Spleen (tissue), 11 donors: ENCODE results near the gene SETBP1. TPM values are rescaled to one million over a fixed set of nuclear protein-coding genes. Genes with fewer than 3 reads are reported as not detected.
A peak's percentile ranks its signal among the peaks of the same experiment; 100 is the strongest.

Source experiments
- DNase-seq: peaks from one replicate; pipeline ENCODE4 v3.0.0-alpha.2; 2020
- H3K27ac ChIP-seq, 8 donors: fragments of 200-600 bp; sonication (generic) in 7 of 8; 1 replicate in 4 of 8; 2 replicates in 4 of 8; pipeline versions ENCODE4 v1.5.0 to v1.8.0; 2016 to 2021; ENCODE audit warnings: inconsistent platforms in 4 of 8, mild to moderate bottlenecking in 4 of 8, moderate library complexity in 1 of 8
- H3K27me3 ChIP-seq, 7 donors: fragments of 200-600 bp; sonication (generic) in 6 of 7; replicated peaks in 1 of 7; 1 replicate in 4 of 7; 2 replicates in 3 of 7; pipeline versions ENCODE4 v1.5.0 to v1.8.0; 2016 to 2021; ENCODE audit warnings: inconsistent platforms in 3 of 7, mild to moderate bottlenecking in 1 of 7
- H3K36me3 ChIP-seq, 6 donors: fragments of 200-600 bp; sonication (generic) in 5 of 6; 1 replicate in 4 of 6; 2 replicates in 2 of 6; pipeline versions ENCODE4 v1.5.0 to v1.8.0; 2016 to 2021; ENCODE audit warnings: inconsistent platforms in 2 of 6
- H3K4me1 ChIP-seq, 6 donors: fragments of 200-600 bp; sonication (generic) in 5 of 6; 1 replicate in 3 of 6; 2 replicates in 3 of 6; pipeline versions ENCODE4 v1.5.0 to v1.8.0; 2016 to 2021; ENCODE audit warnings: inconsistent platforms in 3 of 6
- H3K4me3 ChIP-seq, 8 donors: fragments of 200-600 bp; sonication (generic) in 7 of 8; 1 replicate in 4 of 8; 2 replicates in 4 of 8; pipeline versions ENCODE4 v1.5.0 to v1.8.0; 2016 to 2021; ENCODE audit warnings: inconsistent platforms in 4 of 8, mild to moderate bottlenecking in 4 of 8, moderate library complexity in 2 of 8
- H3K9me3 ChIP-seq, 8 donors: fragments of 200-600 bp; sonication (generic) in 7 of 8; 1 replicate in 4 of 8; 2 replicates in 4 of 8; pipeline versions ENCODE4 v1.5.0 to v1.8.0; 2016 to 2021; ENCODE audit warnings: inconsistent platforms in 4 of 8
- POLR2A ChIP-seq, 3 donors: fragments of 450-650 bp; IDR thresholded peaks; one replicate each; pipeline ENCODE4 v1.5.1; 2017; ENCODE audit warnings: antibody characterized with exemption in 3 of 3, mild to moderate bottlenecking in 1 of 3
- POLR2AphosphoS5 ChIP-seq, 3 donors: sonication (generic); formaldehyde crosslinking; IDR thresholded peaks; one replicate each; pipeline ENCODE4 v1.5.1; 2017; ENCODE audit warnings: antibody characterized with exemption in 3 of 3
- WGBS, 5 donors: extraction: QIAGEN DNeasy Blood & Tissue Kit in 3 of 5; methylation state at CpG; one replicate each; pipeline versions ENCODE4 v1.1.5 to v1.1.7; 2013 to 2018; 5-methylcytosine and 5-hydroxymethylcytosine counted together
- intact Hi-C: fragments of 100-400 bp; cut with DNase I; formaldehyde crosslinking; loops from one replicate; pipeline ENCODE4 v1.15.0; 2023; ENCODE audit warnings: low total_unique reads
- polyA plus RNA-seq, 3 donors: library from polyadenylated mRNA; stranded (reverse); fragments of 200-250 nt; gene quantifications; one replicate each; pipeline ENCODE4 v1.2.1, GENCODE V29; 2013
- total RNA-seq, 7 donors: library from RNA; depleted of rRNA in 3 of 7; stranded (reverse); fragments of >200 nt in 3 of 7; fragmentation: NEBNext Ultra II Directional in 4 of 7; extraction: Animal tissue kit (Norgen Biotek cat#: 25700) in 4 of 7; gene quantifications; one replicate each; pipeline versions ENCODE4 v1.1.0 to v1.2.1, GENCODE V29; 2016 to 2021
- TF ChIP-seq, protein P1 (sequence below), 11 experiments: fragments of 200-600 bp in 7 of 11; fragments of 450-650 bp in 4 of 11; sonication (generic) in 4 of 11; IDR thresholded peaks in 8 of 11; conservative IDR thresholded peaks in 3 of 11; 1 replicate in 7 of 11; 2 replicates in 4 of 11; pipeline versions ENCODE4 v1.4.0 to v1.8.0; 2016 to 2021; ENCODE audit warnings: antibody characterized with exemption in 11 of 11, inconsistent platforms in 4 of 11, mild to moderate bottlenecking in 1 of 11
- donor health status: healthy with polysubstance abuse.
- donor health status: DM: no; HTN: no; CAD: no; lungs with moderate emphysema.
- donor health status: DM: no; HTN: no; CAD: no.
- donor health status: Bipolar disorder and iron deficiency.
- donor health status: healthy.
- donor health status: DM: no; HTN: no; CAD: no.
- donor health status: DM: yes; HTN: yes; CAD: no.

The SETBP1 gene
- total and polyA plus RNA-seq, 10 donors, result 2.0 to 50.7 (median 33.1) TPM

- no peak overlapping the region for H3K27ac ChIP-seq
- H3K9me3 ChIP-seq, result no peaks in the 10 kb centered on the region
- peaks cover 0 to 11% (median 0%) of the 10 kb centered on the region in 6 donors for H3K36me3 ChIP-seq
- 76 to 84% (median 81%) methylated on average over 5 of the region's 5 CpGs for WGBS, 5 donors
- peaks cover 0 to 28% (median 20%) of the 10 kb centered on the region in 6 donors for H3K4me1 ChIP-seq
- no peak overlapping the region for H3K4me3 ChIP-seq
- H3K27me3 ChIP-seq, result no peaks in the 10 kb centered on the region
- intact Hi-C loops, result no loop called here
- TF ChIP-seq, protein P1, sequence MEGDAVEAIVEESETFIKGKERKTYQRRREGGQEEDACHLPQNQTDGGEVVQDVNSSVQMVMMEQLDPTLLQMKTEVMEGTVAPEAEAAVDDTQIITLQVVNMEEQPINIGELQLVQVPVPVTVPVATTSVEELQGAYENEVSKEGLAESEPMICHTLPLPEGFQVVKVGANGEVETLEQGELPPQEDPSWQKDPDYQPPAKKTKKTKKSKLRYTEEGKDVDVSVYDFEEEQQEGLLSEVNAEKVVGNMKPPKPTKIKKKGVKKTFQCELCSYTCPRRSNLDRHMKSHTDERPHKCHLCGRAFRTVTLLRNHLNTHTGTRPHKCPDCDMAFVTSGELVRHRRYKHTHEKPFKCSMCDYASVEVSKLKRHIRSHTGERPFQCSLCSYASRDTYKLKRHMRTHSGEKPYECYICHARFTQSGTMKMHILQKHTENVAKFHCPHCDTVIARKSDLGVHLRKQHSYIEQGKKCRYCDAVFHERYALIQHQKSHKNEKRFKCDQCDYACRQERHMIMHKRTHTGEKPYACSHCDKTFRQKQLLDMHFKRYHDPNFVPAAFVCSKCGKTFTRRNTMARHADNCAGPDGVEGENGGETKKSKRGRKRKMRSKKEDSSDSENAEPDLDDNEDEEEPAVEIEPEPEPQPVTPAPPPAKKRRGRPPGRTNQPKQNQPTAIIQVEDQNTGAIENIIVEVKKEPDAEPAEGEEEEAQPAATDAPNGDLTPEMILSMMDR (IDR thresholded peaks at IDR 0.05 in 8 of 11, conservative IDR thresholded peaks at IDR 0.05 in 3 of 11), result no peak
- TF ChIP-seq POLR2AphosphoS5 (IDR thresholded peaks at IDR 0.05), result no peak
- TF ChIP-seq POLR2A (IDR thresholded peaks at IDR 0.05), result no peak
- DNase-seq, result no peak
Observed at GRCh38 chr18:44698518-44698917, 17.8 kb downstream of the SETBP1 start.

- H3K4me1 ChIP-seq, result peaks cover 0 to 39% (median 24%) of the 10 kb centered on the region in 6 donors
- intact Hi-C loops, result no loop called here
- no peak for DNase-seq
- no peaks in the 10 kb centered on the region for H3K27me3 ChIP-seq
- TF ChIP-seq POLR2A (IDR thresholded peaks at IDR 0.05) (no peak), POLR2AphosphoS5 (IDR thresholded peaks at IDR 0.05) (no peak)
- TF ChIP-seq, protein P1 (IDR thresholded peaks at IDR 0.05 in 8 of 11, conservative IDR thresholded peaks at IDR 0.05 in 3 of 11), result no peak
- H3K27ac ChIP-seq, result peak overlapping the region in 5 of 8 donors; percentile 6 to 51 (median 41)
- 57 to 75% (median 67%) methylated on average over 10 of the region's 10 CpGs for WGBS, 5 donors
- no peaks in the 10 kb centered on the region for H3K9me3 ChIP-seq
- peaks cover 0 to 11% (median 0%) of the 10 kb centered on the region in 6 donors for H3K36me3 ChIP-seq
- no peak overlapping the region for H3K4me3 ChIP-seq
Observed at GRCh38 chr18:44699572-44700261, 19.0 kb downstream of the SETBP1 start.

DNA sequence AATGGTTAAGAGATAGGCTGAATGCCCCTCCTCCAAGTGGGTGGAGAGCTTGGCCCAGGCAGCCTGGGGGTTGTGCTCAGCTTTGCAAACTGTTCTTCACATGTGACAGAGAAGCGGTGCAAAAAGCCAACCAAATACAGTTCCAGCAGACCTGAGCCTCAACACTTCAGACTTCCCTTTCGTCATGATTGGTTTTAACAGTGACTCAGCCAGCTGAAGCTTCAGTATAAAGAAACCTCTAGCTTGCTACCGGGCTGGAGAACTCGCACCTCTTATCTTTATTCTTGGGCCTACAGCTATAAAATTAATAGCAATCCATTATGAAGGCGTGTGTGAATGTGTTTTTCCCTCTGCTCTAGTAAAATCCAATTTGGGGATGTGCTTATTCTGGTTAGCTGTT lies 20.0 kb downstream of the SETBP1 start:
- WGBS, 5 donors, result 51 to 60% (median 55%) methylated on average over 5 of the region's 5 CpGs
- peak; percentile 79 for DNase-seq
- Histone ChIP-seq H3K27ac (peak overlapping the region in 6 of 8 donors; percentile 28 to 51 (median 36)), H3K4me3 (no peak overlapping the region), H3K4me1 (peaks cover 0 to 42% (median 24%) of the 10 kb centered on the region in 6 donors), H3K36me3 (peaks cover 0 to 11% (median 0%) of the 10 kb centered on the region in 6 donors), H3K9me3 (no peaks in the 10 kb centered on the region), H3K27me3 (no peaks in the 10 kb centered on the region)
- peak in 1 of 3 donors; percentile 47 for TF ChIP-seq POLR2AphosphoS5 (IDR thresholded peaks at IDR 0.05)
- no peak for TF ChIP-seq POLR2A (IDR thresholded peaks at IDR 0.05)
- TF ChIP-seq, protein P1 (IDR thresholded peaks at IDR 0.05 in 8 of 11, conservative IDR thresholded peaks at IDR 0.05 in 3 of 11), result no peak
- intact Hi-C loops, result no loop called here

- 86 to 95% (median 90%) methylated on average over 10 of the region's 10 CpGs for WGBS, 5 donors
- Histone ChIP-seq H3K4me3 (no peak overlapping the region), H3K36me3 (peaks cover 0 to 11% (median 0%) of the 10 kb centered on the region in 6 donors), H3K4me1 (peaks cover 0 to 42% (median 24%) of the 10 kb centered on the region in 6 donors), H3K9me3 (no peaks in the 10 kb centered on the region), H3K27ac (peak overlapping the region in 6 of 8 donors; percentile 28 to 51 (median 36)), H3K27me3 (no peaks in the 10 kb centered on the region)
- TF ChIP-seq POLR2A (IDR thresholded peaks at IDR 0.05), result no peak
- TF ChIP-seq POLR2AphosphoS5 (IDR thresholded peaks at IDR 0.05), result no peak
- TF ChIP-seq, protein P1 (IDR thresholded peaks at IDR 0.05 in 8 of 11, conservative IDR thresholded peaks at IDR 0.05 in 3 of 11), result no peak
- intact Hi-C loops, result no loop called here
- no peak for DNase-seq
Observed at GRCh38 chr18:44701227-44701626, 20.5 kb downstream of the SETBP1 start.
